GM11168 (cell line): ENCODE data around the gene ING5.
"Not testable (repeated sequence)": the region's sequence is repeated elsewhere in the genome, so short reads cannot be mapped to it uniquely, and the experiment has no call there.

ENCODE experiments used
- in situ Hi-C: fragments of 300-500 bp; cut with MboI; formaldehyde crosslinking; loops from one replicate; pipeline ENCODE4 v1.12.0; 2022; ENCODE audit warnings: low sequenced_read_pairs; ENCODE audit not compliant: unreplicated experiment

ING5 gene

DNA sequence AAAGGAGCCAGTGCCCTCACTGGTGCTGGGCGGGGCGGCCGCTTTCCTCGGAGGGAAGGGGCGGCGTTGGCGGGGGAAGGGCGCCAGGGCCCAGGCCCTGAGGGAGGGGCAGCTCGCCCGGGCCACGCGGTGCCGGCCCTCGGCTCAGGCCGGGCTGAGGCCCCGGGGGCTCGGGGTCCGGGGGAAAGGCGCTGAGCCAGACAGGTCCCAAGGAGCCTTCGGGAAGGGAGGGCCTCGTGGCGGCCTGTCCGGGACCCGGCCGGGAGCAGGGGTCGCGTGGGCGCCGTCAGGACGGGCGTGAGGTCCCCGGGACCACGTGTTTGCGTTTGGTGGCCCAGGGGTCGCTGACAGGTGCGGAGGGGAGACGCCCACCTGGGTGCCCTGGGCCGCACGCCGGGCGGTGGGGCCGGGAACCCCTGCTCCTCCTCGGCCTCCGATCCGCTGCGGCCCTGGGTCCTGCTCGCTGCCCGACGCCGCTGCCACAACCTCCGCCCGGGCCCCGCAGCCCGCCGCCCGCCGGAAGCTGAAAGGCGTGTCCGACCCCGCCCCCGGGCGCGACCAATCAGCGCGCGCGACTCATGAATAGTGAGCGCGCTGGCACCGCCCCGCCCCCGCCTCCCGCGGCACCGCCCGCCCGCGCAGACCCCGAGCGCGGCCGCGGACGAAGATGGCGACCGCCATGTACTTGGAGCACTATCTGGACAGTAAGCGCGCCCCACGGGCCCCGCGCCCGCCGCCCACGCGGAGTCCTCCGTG is at the start of gene ING5:
Gene ING5 (plus strand): TSS at position 641 of the 756 bp plus-strand sequence. CDS start 27 bp downstream, at position 668.
- in situ Hi-C loops: no loop called here

DNA sequence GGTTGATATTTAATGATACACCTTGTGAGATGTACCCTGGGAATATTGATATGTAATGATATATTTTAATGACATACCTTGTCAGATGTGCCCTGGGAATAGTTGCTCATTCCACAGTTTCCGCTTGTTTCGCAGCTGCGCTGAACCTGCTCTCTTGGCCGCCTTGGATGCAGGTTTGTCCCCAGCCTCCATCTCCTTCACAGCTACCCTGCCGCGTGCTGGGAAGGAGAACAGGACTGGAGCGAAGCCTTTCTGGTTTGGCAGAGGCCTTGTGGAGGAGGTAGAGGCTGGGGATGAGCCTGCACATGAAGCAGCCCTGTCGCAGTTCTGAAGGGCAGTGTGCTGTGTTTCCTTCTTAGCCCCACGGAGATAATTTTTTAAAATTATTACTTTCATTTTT is 49.7 kb upstream of the ING5 start:
- in situ Hi-C loops: no loop called here

DNA sequence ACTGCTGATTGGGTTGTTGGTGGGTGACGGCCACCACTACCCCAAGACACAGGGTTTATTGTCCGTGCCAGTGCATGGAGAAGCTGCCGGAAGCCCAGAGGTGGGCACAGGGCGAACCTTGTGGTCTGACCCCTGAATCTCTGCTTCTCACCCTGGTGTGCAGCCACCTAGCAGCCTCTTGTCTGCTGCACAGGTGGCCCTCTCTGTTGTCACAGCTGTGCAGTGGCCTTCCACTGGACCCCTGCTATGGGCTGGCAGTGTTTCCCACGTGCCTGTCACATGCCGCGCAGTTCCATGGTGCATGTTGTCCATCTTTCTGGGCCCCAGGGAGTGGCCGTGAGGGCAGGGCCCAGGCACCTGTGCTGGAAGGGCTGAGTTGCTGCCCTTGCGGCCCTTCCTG is 49.1 kb upstream of the ING5 start:
- in situ Hi-C loops: no loop called here

DNA sequence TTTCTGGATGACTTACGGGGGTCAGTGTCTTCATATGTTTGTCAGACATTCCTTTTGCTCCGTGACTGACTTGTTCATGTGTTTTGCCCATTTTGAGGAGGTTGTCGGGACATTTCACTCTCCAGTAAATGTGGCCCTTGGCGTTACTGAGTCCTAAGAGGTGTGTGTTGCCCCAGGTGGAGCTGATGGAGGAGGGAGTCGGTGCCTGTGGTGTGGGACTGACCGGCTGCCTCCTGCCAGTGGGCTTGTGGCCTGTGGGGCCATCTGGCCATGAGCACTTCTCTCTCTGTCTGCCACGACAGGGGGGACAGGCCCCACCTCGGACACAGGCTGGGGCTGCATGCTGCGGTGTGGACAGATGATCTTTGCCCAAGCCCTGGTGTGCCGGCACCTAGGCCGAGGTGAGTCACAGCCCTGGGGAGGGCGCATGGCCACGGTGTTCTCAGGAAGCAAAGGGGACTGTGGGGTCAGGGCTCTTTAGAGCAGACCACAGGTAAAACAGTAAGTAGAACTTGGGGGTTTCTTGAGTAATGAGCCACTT is 48.6 kb upstream of the ING5 start:
- in situ Hi-C loops: no loop called here

DNA sequence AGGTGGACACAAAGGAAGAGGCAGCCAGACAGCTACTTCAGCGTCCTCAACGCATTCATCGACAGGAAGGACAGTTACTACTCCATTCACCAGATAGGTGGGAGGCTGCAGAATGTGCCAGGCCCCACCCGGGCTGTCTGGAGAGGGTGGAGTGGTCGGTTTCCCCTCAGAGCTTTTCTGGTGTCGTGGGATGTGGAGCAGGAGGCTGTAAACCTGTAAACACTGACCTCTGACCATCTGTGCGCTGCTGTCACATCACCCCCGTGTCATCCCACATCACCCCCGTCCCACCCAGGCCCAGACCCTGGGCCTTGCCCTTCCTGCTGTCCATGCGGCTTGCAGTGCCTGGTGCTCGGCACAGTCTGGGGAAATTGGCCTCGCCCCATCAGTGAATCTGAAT is 47.3 kb upstream of the ING5 start:
- in situ Hi-C loops: no loop called here

DNA sequence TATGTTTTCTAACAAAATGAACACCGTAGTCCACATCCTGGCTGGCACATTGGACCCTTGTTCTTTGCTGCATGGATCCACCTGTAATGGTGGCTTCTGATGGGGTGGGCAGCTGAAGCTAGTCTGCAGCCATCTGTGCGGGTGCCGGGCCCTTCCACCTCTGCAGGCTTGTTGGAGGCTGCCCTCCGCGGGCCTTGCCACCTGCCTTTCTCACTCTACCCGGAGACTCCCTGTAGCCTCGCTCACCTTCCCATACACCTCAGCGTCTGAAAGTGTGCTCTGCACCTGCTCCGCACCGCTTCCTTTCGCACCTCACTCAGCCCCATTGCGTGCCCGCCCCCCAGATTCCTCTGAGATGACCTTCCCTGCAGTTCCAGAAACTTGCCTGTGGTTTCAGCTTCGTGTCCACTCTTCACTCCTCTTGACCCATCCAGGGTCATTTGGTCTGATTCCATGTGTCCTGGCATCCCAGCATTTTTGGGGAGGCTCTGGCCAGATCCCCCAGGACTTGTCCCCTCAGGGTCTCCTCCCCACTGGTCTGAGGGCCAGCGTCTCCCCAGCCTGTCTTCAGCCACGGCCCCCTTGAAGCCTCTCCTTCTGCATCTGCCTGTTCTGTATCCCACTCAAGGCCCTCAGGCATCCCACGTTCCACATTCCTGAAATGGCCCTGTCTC is 46.2 kb upstream of the ING5 start:
- in situ Hi-C loops: no loop called here

DNA sequence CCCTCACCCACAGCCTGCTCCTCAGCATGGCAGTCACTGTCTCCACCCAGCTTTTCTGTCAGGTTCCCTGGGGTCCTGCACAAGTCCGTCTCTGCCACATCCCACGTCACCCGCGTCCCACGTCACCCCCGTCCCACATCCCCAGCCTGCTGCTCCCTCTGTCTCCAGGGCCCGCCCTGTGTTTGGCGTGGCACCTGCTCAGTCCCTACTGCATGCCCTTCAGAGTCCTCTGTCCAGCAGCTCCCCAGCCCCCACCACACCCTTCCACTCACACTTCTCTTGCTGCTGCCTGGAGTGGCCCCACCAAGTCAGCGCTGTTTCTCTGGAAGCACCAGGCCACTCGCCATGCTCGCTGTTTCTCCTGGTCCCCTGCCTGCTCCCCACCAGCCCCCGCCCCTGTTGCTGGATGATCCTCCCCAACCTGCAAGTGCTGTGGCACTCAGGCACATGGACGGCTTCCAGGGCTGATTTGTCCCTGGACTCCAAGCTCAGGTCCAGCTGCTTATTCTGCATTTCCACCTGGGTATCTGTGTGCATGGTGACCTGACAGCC is 45.6 kb upstream of the ING5 start:
- in situ Hi-C loops: no loop called here

DNA sequence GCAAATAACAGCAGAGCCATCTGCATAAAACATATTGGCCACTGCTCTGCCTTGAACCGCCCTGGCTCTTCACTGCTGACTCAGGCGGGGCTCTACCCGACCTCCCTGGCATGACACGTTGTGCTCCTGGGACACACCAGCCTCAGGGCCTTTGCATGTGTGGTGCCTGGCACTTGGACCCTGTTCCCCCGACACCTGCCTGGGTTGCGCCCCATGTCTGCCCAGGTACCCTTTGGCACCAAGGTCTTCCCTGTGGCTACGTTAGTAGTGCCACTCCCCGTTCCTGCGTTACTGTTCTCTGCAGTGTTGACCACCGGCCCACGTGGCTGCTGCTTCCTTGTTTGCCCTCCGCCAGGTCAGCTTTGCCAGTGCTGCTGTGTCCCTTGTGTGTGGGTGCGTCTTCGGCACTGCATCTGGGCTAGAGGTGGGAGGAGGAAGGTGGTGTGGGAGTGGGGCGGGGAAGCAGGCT is 44.0 kb upstream of the ING5 start:
- in situ Hi-C loops: no loop called here

DNA sequence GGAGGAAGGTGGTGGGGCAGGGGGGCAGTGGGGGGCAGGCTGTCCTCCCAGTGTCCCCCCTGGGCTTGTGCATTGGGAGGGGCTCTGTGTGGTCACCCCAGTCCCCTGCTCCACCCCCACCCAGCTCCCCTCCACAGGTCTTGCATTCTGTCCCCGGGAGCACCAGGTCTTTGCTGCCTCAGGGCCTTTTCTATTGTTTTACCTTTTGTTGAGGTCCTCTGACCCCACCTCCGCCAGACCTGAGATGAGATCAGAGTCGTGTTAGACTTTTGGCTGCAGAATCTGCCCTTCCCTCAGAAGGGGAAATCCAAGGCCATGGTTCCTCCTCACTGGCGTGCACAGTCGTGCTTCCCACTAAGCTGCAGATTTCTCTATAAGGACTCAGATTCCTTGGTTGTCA is 43.5 kb upstream of the ING5 start:
- in situ Hi-C loops: no loop called here

DNA sequence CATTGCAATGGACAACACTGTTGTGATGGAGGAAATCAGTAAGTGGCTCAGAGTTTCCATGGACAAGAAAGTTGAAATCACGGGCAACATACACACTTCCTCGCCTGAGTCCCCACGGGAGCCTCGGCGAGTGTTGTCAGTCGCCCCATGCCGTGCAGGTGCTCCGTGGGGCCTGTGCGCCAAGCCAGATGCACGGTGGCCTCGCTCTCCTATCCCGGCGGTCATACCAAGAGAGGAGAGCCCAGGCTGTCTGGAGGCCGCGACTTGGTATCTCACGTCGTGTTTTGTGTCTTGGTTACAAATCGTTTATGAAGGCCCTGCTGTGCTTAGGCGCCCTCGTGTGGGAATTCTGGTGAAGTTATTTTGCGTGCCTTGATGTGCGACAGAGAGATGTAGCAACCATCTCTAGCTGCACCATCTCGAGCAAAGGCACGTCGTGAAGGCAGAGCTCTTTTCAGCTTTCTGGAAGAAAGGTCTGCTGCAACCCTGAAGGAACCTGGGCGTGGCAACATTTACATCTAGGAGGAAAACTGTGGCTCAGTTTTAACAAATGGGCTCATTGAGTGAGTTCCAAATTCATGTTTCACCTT is 42.6 kb upstream of the ING5 start:
- in situ Hi-C loops: no loop called here

DNA sequence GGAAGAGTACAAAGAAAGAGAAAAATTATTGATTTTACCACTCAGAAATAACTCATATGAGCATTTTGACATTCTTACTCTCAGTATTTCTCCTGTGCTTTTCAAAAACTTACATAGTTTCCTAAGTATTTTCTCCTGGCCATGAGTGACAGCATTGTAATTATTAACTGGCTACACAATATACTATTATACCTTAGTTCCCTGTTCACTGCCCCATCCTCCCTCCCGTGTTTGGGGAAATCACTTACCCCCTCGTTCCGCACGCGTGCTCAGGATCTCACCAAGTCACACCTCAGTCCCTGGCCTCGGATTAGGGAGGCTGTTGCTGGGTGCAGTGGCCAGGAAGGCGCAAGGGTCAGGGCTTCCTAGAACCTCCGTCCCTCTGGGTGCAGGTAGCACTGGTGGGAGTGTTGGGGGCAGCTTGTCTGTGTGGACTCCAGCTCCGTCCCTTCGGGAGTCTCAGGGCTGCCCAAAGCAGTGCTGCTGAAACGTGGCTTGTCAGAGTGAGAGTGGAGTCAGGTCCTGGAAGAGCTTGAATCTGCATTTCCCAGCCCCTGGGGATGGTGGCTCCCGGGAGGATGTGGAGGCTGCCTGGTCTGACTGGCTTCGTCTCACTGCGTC is 41.1 kb upstream of the ING5 start:
- in situ Hi-C loops: no loop called here

DNA sequence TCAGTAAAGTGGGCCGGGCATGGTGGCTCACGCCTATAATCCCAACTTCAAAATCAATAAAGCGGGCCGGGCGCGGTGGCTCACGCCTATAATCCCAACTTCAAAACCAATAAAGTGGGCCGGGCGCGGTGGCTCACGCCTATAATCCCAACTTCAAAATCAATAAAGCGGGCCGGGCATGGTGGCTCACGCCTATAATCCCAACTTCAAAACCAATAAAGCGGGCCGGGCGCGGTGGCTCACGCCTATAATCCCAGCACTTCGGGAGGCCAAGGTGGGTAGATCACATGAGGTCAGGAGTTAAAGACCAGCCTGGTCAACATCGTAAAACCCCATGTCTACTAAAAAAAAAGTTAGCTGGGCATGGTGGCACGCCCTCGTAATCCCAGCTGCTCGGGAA is 39.1 kb upstream of the ING5 start:
- in situ Hi-C loops: not testable (repeated sequence)

DNA sequence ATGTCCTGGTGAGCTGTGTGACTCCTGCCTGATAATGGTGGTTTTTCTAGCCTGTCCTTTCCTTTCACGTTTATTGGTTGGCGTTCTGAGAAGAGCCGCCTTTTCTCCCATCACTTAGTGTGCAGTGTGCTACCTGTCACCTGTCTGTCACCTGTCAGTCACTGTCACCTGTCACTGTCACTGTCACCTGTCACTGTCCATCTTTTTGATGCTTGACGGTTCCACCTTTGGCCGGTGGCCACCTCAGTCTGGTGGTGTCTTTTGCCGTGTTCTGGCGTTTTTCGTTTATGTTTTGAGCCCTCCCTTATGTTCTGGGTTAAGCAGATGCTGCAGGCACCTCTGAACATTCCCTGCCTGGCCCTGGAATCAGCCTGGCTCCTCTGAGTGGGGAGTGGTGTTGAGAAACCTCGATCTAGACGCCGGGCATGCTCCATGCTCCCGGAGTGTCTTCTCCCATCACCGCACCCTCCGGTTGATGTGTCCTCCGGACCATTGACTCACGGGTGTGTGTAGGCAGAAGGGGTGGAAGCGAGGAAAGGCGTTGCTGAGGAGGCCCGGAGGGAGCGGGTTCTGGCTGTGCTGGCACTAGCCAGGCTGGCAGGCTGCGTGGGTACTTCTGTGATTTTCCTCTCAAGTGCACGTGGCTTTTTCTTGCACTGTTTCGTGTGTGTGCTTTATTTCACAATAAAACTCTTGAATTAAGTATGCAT is 36.0 kb upstream of the ING5 start:
- in situ Hi-C loops: no loop called here

DNA sequence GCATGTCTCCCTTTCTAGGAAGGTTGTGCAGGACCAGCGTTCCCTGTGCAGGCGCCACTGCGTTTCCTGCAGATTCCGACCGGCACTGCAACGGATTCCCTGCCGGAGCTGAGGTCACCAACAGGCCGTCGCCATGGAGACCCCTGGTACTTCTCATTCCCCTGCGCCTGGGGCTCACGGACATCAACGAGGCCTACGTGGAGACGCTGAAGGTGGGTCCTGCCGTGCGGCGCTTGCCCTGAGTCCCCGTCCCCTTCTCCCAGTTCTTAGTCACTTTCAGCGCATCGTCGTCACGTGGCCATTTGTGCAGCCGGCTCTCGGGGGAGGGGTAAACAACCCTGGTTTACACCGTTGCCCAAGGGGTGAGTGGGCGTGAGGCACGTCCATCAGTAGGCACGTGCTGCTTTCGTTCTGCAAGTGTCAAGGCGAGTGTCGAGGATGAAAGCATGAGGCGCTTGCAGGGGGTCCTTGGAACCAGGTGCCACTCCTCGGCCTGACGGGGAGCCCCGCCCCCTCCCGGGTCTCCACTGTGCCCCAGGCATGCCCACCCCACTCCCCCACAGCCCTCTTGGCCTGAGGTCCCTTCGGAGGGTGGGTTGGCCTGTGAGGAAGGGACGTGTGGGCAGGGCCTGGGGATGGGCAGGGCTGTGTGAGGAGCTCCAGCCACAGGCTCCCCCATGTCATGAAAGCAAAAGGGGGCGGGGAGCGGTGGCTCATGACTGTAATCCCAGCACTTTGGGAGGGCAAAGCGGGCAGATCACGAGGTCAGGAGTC is 35.0 kb upstream of the ING5 start:
- in situ Hi-C loops: no loop called here

DNA sequence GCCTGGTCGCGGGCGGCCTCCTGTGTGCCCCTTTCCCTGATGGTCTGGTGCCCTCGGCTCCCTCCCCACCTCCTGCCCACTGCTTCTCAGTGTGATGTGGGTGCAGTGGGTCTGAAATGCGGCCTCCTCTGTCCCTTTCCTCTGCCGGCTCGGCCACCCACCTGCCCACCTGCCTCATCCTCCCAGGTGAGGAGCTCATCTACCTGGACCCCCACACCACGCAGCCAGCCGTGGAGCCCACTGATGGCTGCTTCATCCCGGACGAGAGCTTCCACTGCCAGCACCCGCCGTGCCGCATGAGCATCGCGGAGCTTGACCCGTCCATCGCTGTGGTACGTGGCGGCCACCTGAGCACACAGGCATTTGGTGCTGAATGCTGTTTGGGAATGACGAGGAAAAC is 33.5 kb upstream of the ING5 start:
- in situ Hi-C loops: no loop called here

DNA sequence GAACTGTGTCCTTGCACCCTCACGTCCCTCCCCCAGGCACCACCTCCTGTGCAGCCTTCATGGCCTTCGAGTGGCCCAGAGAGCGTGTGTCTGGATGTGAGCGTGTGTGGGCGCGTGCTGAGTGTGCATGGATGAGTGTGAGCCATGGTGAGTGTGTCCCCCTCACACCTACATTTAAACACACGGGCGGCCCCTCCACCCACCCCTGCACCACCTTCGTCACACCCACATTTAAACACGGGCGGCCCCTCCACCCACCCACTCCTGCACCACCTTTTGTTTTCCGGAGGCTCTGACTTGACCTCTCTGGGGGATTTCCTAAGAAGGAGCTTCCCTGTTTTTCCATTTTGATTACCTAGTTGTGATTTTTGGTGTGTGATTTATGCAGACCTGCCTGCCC is 33.0 kb upstream of the ING5 start:
- in situ Hi-C loops: no loop called here

DNA sequence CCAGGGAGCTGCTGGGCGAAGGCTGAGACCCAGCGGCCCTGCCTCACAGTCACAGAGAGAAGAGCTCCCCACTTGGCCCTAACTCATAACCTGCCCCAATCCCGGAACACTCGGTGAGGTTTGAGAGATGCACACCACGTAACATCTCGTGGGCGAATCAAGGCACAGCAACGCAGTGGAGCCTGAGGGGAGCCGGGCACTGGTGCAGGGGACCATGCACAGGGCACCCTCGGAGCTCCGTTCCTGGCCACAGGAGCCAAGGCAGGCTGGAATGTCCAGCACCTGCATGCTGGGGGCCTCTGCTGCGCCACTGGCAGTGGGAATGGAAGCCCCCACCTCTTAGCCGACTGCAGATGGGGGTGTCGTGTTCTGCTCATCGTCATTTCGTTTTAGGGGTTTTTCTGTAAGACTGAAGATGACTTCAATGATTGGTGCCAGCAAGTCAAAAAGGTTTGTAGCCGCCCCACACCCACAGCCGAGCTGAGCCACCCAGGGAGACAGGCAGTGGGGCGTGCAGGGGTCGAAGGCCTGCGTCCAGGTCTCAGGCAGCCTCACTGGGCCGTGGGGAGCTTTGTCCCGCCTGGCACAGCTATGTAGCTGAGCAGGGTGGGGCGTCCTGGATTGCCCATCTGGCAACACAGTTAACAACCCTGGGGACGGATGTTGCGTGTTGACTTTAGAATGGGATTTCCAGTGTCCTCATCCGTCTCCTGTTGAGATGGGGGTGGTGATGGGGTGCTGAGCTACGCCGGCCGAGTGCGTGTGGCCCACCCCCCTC is 31.3 kb upstream of the ING5 start:
- in situ Hi-C loops: no loop called here

DNA sequence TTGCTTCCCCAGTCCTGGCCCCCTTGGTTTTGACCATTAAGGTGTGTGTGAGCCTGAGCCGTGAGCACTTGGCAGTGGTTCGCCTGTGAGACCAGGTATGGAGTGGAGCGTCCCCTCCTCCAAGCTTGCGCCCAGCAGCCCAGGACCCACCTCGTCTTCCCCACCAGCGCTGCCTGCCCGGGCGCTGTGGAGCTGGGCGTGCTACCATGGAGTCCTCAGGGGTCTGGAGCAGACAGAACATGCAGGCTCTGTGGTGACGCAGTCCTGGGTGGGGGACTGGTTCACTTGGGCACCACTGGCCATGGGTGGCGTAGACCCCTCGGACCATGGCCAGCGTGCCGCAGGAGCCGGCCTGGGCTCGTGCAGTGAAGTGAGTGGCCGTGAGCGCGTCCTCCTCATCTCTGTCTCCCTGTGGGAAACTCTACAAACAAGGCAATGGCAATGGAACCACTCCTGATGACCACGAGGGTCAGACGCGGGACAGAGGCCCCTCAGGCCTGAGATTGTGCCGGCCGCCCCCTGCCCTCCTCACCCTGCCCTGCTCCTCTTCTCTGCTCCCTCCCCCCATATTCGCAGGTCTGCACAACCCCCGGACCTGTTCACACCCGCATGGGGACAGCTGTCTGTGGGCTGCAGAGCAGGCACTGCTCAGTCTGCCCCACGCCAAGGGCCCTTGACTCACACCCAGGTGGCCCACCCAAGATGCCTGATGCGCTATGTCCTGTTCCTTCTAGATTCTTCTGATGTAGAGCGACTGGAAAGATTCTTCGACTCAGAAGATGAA is 30.2 kb upstream of the ING5 start:
- in situ Hi-C loops: no loop called here
